H1 (cell line): ENCODE measurements around the gene DPT. TPM values are rescaled to one million over a fixed set of nuclear protein-coding genes. Genes with fewer than 3 reads are reported as not detected.

Source experiments
- CTCF ChIA-PET: fragments of 300-600 bp; sonication (Branson Sonifier 250); formaldehyde crosslinking; loops from one replicate; lab custom pipeline; 2021; ENCODE audit not compliant: partially characterized antibody; lab: Charles Lee
- POLR2A ChIA-PET: fragments of 300-600 bp; sonication (Branson Sonifier 250); formaldehyde crosslinking; loops from one replicate; lab custom pipeline; 2021; ENCODE audit warnings: inconsistent platforms; ENCODE audit not compliant: partially characterized antibody; lab: Charles Lee
- DNase-seq, 2 experiments: peaks; one replicate each; pipeline versions ENCODE4 v3.0.0 to v3.0.0-alpha.2; 2010 to 2022; ENCODE audit warnings: low spot score in 2 of 2, low read depth in 1 of 2, mixed read lengths in 1 of 2
- FAIRE-seq: peaks from 2 replicates; lab custom pipeline; 2011; peaks lifted over from hg19 to GRCh38; lab: Jason Lieb, UNC
- H2AFZ ChIP-seq: 2 replicates; pipeline ENCODE4 v1.8.1; 2012; ENCODE audit warnings: low read length, inconsistent platforms
- H2AK5ac ChIP-seq: 2 replicates; pipeline ENCODE4 v1.6.1; 2013; ENCODE audit warnings: low read depth, low read length
- H2BK120ac ChIP-seq: replicated peaks from 2 replicates; pipeline ENCODE3; 2013; ENCODE audit warnings: low read depth, low read length, inconsistent platforms
- H2BK12ac ChIP-seq: 2 replicates; pipeline ENCODE4 v1.6.1; 2013; ENCODE audit warnings: low read depth, low read length
- H2BK15ac ChIP-seq: 2 replicates; pipeline ENCODE4 v1.6.1; 2013; ENCODE audit warnings: low read length
- H2BK20ac ChIP-seq: 2 replicates; pipeline ENCODE4 v1.6.1; 2013; ENCODE audit warnings: low read length
- H2BK5ac ChIP-seq: 2 replicates; pipeline ENCODE4 v1.6.1; 2013; ENCODE audit warnings: low read depth, low read length
- H3K14ac ChIP-seq: 2 replicates; pipeline ENCODE4 v1.6.1; 2013; ENCODE audit warnings: inconsistent platforms; ENCODE audit not compliant: insufficient read length
- H3K18ac ChIP-seq: 2 replicates; pipeline ENCODE4 v1.6.1; 2013; ENCODE audit warnings: low read length; ENCODE audit errors: extremely low read depth
- H3K23ac ChIP-seq: 2 replicates; pipeline ENCODE4 v1.6.1; 2013; ENCODE audit warnings: inconsistent platforms; ENCODE audit not compliant: insufficient read length
- H3K23me2 ChIP-seq: 2 replicates; pipeline ENCODE4 v1.6.1; 2013; ENCODE audit warnings: low read depth, low read length
- H3K27ac ChIP-seq: 2 replicates; pipeline ENCODE4 v1.6.1; 2011; ENCODE audit warnings: low read depth, low read length, inconsistent platforms
- H3K27me3 ChIP-seq, 4 experiments: replicated peaks in 1 of 4; 1 replicate in 1 of 4; 2 replicates in 3 of 4; pipeline versions ENCODE4 v1.6.1 to v1.8.1; 2011 to 2013; ENCODE audit warnings: low read length in 3 of 4, mild to moderate bottlenecking in 3 of 4, inconsistent platforms in 2 of 4, mixed read lengths in 2 of 4, moderate library complexity in 1 of 4; ENCODE audit not compliant: control insufficient read depth in 3 of 4, insufficient read depth in 3 of 4; ENCODE audit errors: extremely low read depth in 1 of 4
- H3K36me3 ChIP-seq, 4 experiments: 2 replicates each; pipeline versions ENCODE4 v1.6.1 to v1.8.1; 2011 to 2013; ENCODE audit warnings: mild to moderate bottlenecking in 4 of 4, low read length in 3 of 4, moderate library complexity in 2 of 4, control low read depth in 1 of 4, inconsistent platforms in 1 of 4; ENCODE audit not compliant: insufficient read depth in 4 of 4, control insufficient read depth in 2 of 4
- H3K4ac ChIP-seq: replicated peaks from 2 replicates; pipeline ENCODE3; 2013; ENCODE audit warnings: low read length, low read depth, mixed read lengths, inconsistent platforms; ENCODE audit not compliant: insufficient read length
- H3K4me1 ChIP-seq, 4 experiments: replicated peaks in 1 of 4; 1 replicate in 1 of 4; 2 replicates in 3 of 4; pipeline versions ENCODE4 v1.6.1 to v1.8.1; 2011 to 2013; ENCODE audit warnings: low read length in 3 of 4, inconsistent platforms in 2 of 4, mixed read lengths in 1 of 4; ENCODE audit not compliant: insufficient read depth in 4 of 4, control insufficient read depth in 3 of 4
- H3K4me2 ChIP-seq, 2 experiments: 2 replicates each; pipeline versions ENCODE4 v1.6.1 to v1.8.1; 2011 to 2013; ENCODE audit warnings: low read depth in 2 of 2, low read length in 2 of 2, control low read depth in 1 of 2, inconsistent platforms in 1 of 2, mild to moderate bottlenecking in 1 of 2; ENCODE audit not compliant: insufficient read depth in 1 of 2
- H3K4me3 ChIP-seq, 4 experiments: fragments of 200-600, 300-600 bp in 1 of 4; sonication (generic), shearing (Covaris generic), sonication (Bioruptor Twin) in 1 of 4; 2 replicates each; pipeline versions ENCODE4 v1.5.1 to v1.8.1; 2011 to 2016; ENCODE audit warnings: low read length in 4 of 4, low read depth in 3 of 4, control low read depth in 2 of 4, inconsistent platforms in 2 of 4, mild to moderate bottlenecking in 2 of 4, mixed read lengths in 1 of 4, moderate library complexity in 1 of 4; ENCODE audit not compliant: insufficient read depth in 2 of 4; ENCODE audit errors: extremely low read depth in 1 of 4
- H3K56ac ChIP-seq: replicated peaks from 2 replicates; pipeline ENCODE3; 2013; ENCODE audit warnings: low read depth, mild to moderate bottlenecking, mixed read lengths, low read length, inconsistent platforms; ENCODE audit not compliant: insufficient read length
- H3K79me1 ChIP-seq: 2 replicates; pipeline ENCODE4 v1.6.1; 2013; ENCODE audit warnings: low read depth, low read length, control low read depth
- H3K79me2 ChIP-seq, 2 experiments: 2 replicates each; pipeline versions ENCODE4 v1.6.1 to v1.8.1; 2012 to 2013; ENCODE audit warnings: low read length in 2 of 2, mild to moderate bottlenecking in 2 of 2, inconsistent platforms in 1 of 2; ENCODE audit not compliant: insufficient read depth in 2 of 2, control insufficient read depth in 1 of 2
- H3K9ac ChIP-seq, 4 experiments: replicated peaks in 1 of 4; 1 replicate in 1 of 4; 2 replicates in 3 of 4; pipeline versions ENCODE4 v1.6.1 to v1.8.1; 2011 to 2013; ENCODE audit warnings: low read depth in 3 of 4, low read length in 3 of 4, control low read depth in 2 of 4, mild to moderate bottlenecking in 2 of 4, moderate library complexity in 2 of 4, inconsistent platforms in 1 of 4; ENCODE audit errors: extremely low read depth in 1 of 4
- H3K9me3 ChIP-seq, 2 experiments: 2 replicates each; pipeline versions ENCODE4 v1.6.1 to v1.8.1; 2012 to 2013; ENCODE audit warnings: mild to moderate bottlenecking in 2 of 2, moderate library complexity in 2 of 2, control low read depth in 1 of 2, inconsistent platforms in 1 of 2, low read depth in 1 of 2, low read length in 1 of 2, mixed read lengths in 1 of 2; ENCODE audit not compliant: insufficient read depth in 2 of 2
- H4K20me1 ChIP-seq, 2 experiments: replicated peaks in 1 of 2; 2 replicates each; pipeline versions ENCODE3 to v1.8.1; 2011 to 2013; ENCODE audit warnings: inconsistent platforms in 2 of 2, low read length in 2 of 2, mild to moderate bottlenecking in 1 of 2; ENCODE audit not compliant: insufficient read depth in 2 of 2, control insufficient read depth in 1 of 2
- H4K5ac ChIP-seq: 2 replicates; pipeline ENCODE4 v1.6.1; 2013; ENCODE audit warnings: low read length, low read depth, mixed read lengths, inconsistent platforms; ENCODE audit not compliant: insufficient read length
- H4K8ac ChIP-seq: 2 replicates; pipeline ENCODE4 v1.8.0; 2013; ENCODE audit warnings: mild to moderate bottlenecking, moderate library complexity, low read length, inconsistent platforms; ENCODE audit not compliant: insufficient read depth; ENCODE audit errors: extremely low read depth
- H4K91ac ChIP-seq: replicated peaks from 2 replicates; pipeline ENCODE3; 2013; ENCODE audit warnings: low read length, mixed read lengths, inconsistent platforms; ENCODE audit not compliant: insufficient read length
- BCL11A ChIP-seq, 2 experiments: IDR thresholded peaks; one replicate each; pipeline ENCODE4 v1.6.1; 2011; ENCODE audit warnings: low read depth in 2 of 2, low read length in 2 of 2, mild to moderate bottlenecking in 2 of 2
- CTCF ChIP-seq, 3 experiments: IDR thresholded peaks; 1 replicate in 2 of 3; 2 replicates in 1 of 3; pipeline versions ENCODE4 v1.5.1 to v1.6.1; 2011; ENCODE audit warnings: low read length in 3 of 3, mild to moderate bottlenecking in 3 of 3, inconsistent platforms in 2 of 3, low read depth in 1 of 3, moderate library complexity in 1 of 3; ENCODE audit not compliant: insufficient read depth in 1 of 3; ENCODE audit errors: control extremely low read depth in 1 of 3
- E2F6 ChIP-seq: IDR thresholded peaks from 2 replicates; pipeline ENCODE4 v1.6.1; 2012; ENCODE audit warnings: inconsistent platforms
- JUND ChIP-seq: IDR thresholded peaks from 2 replicates; pipeline ENCODE4 v1.6.1; 2011; ENCODE audit warnings: mild to moderate bottlenecking, improper control_type of control experiment, low read length
- SIX5 ChIP-seq: IDR thresholded peaks from 2 replicates; pipeline ENCODE4 v1.6.1; 2011; ENCODE audit warnings: mild to moderate bottlenecking, low read depth, low read length
- polyA plus RNA-seq, 7 experiments: library from polyadenylated mRNA; depleted of rRNA in 3 of 7; stranded (reverse) in 5 of 7; unstranded in 2 of 7; fragments of >200 nt in 5 of 7; fragments of 200-250 nt in 2 of 7; gene quantifications; 1 replicate in 5 of 7; 2 replicates in 1 of 7; 4 replicates in 1 of 7; pipeline versions ENCODE4 v1.2.1 to v1.2.3, GENCODE V29; 2011 to 2013; ENCODE audit warnings: missing spikeins in 2 of 7, mixed read lengths in 2 of 7
- total RNA-seq: library from RNA; stranded (reverse); fragmentation: NEBNext Ultra II Directional; extraction: Animal tissue kit (Norgen Biotek cat#: 25700); gene quantifications from 2 replicates; pipeline ENCODE4 v1.2.1, GENCODE V29; 2021

DPT gene
- total and polyA plus RNA-seq, 2 of the 8 experiments (the other 6 are each of a cell fraction or from before 2014, with no cell fraction given) = not detected

GRCh38 chr1:168720839-168721238 is 8.2 kb downstream of the DPT start:
- Histone ChIP-seq H2BK12ac (no peak overlapping the region), H3K4me2 (no peak overlapping the region), H3K4me1 (no peaks in the 10 kb centered on the region), H2BK15ac (no peak overlapping the region), H3K14ac (no peak overlapping the region), H2BK20ac (no peak overlapping the region), H3K79me1 (no peaks in the 10 kb centered on the region), H4K20me1 (no peaks in the 10 kb centered on the region), H3K9me3 (no peaks in the 10 kb centered on the region), H2BK5ac (no peak overlapping the region), H3K4ac (no peak overlapping the region), H2AFZ (no peak overlapping the region), H3K23me2 (no peaks in the 10 kb centered on the region), H4K91ac (no peak overlapping the region), H2BK120ac (no peak overlapping the region), H3K79me2 (no peaks in the 10 kb centered on the region), H3K4me3 (no peak overlapping the region), H3K56ac (no peak overlapping the region), H2AK5ac (no peak overlapping the region), H4K8ac (no peak overlapping the region), H4K5ac (no peak overlapping the region), H3K27ac (no peak overlapping the region), H3K9ac (no peak overlapping the region), H3K23ac (no peak overlapping the region), H3K18ac (no peak overlapping the region), H3K27me3 (no peaks in the 10 kb centered on the region), H3K36me3 (no peaks in the 10 kb centered on the region)
- FAIRE-seq = no peak
- TF ChIP-seq E2F6 = no peak
- TF ChIP-seq BCL11A (IDR thresholded peaks at IDR 0.05; ENCODE audit: low read depth in 2 of 2, low read length in 2 of 2) = no peak
- no peak for TF ChIP-seq CTCF (IDR thresholded peaks at IDR 0.05; ENCODE audit: control extremely low read depth in 1 of 3, insufficient read depth in 1 of 3, low read depth in 1 of 3, low read length in 3 of 3)
- no peak for TF ChIP-seq SIX5
- TF ChIP-seq JUND = no peak
- no peak for DNase-seq
- ChIA-PET CTCF (no interaction called here), POLR2A (interaction anchor here (0.7 kb wide), 1 partner anchor 276 kb away, joined by 3 read pairs; no protein-coding TSS in a partner anchor)
